HT-29 (cell line): Measurements from ENCODE around the gene ADCK1. TPM values are rescaled to one million over a fixed set of nuclear protein-coding genes. Genes with fewer than 3 reads are reported as not detected.
"Not testable (repeated sequence)": the region's sequence is repeated elsewhere in the genome, so short reads cannot be mapped to it uniquely, and the experiment has no call there.

Experiments
- DNase-seq: peaks from one replicate; pipeline ENCODE4 v3.0.0-alpha.2; 2015; ENCODE audit warnings: low spot score
- total RNA-seq: library from RNA; depleted of rRNA; stranded (reverse); fragments of >200 nt; shearing (Covaris generic); gene quantifications from 2 replicates; pipeline ENCODE4 v1.2.3, GENCODE V29; 2014

ADCK1 gene
- total RNA-seq, 1 experiment from 2014 or later = 4.3 TPM

- DNase-seq = no peak
Observed at GRCh38 chr14:77902811-77903210, 102.9 kb downstream of the ADCK1 start.

GRCh38 chr14:77903221-77903620 lies 103.3 kb downstream of the ADCK1 start:
- no peak for DNase-seq

- no peak for DNase-seq
Observed at GRCh38 chr14:77903937-77904617, 104.2 kb downstream of the ADCK1 start.

GRCh38 chr14:77906446-77906845 lies 106.5 kb downstream of the ADCK1 start:
- no peak for DNase-seq

GRCh38 chr14:77908847-77909246 lies 108.9 kb downstream of the ADCK1 start:
- DNase-seq = no peak

- DNase-seq = no peak
Observed at GRCh38 chr14:77909911-77910310, 110.0 kb downstream of the ADCK1 start.

GRCh38 chr14:77910506-77910905 lies 110.6 kb downstream of the ADCK1 start:
- no peak for DNase-seq

- no peak for DNase-seq
Observed at GRCh38 chr14:77911356-77911755, 111.4 kb downstream of the ADCK1 start.

- DNase-seq = no peak
Observed at GRCh38 chr14:77912754-77913556, 113.0 kb downstream of the ADCK1 start.

GRCh38 chr14:77914073-77914721 lies 114.3 kb downstream of the ADCK1 start:
- DNase-seq = no peak

GRCh38 chr14:77915390-77915789 lies 115.5 kb downstream of the ADCK1 start:
- not testable (repeated sequence) for DNase-seq

GRCh38 chr14:77917491-77918201 lies 117.7 kb downstream of the ADCK1 start:
- DNase-seq = no peak

- no peak for DNase-seq
Observed at GRCh38 chr14:77918448-77918847, 118.5 kb downstream of the ADCK1 start.

- DNase-seq = no peak
Observed at GRCh38 chr14:77920312-77920711, 120.4 kb downstream of the ADCK1 start.

GRCh38 chr14:77921818-77922217 lies 121.9 kb downstream of the ADCK1 start:
- DNase-seq = no peak

GRCh38 chr14:77923131-77923936 lies 123.4 kb downstream of the ADCK1 start:
- no peak for DNase-seq

- no peak for DNase-seq
Observed at GRCh38 chr14:77924141-77924948, 124.4 kb downstream of the ADCK1 start.

- no peak for DNase-seq
Observed at GRCh38 chr14:77926942-77927341, 127.0 kb downstream of the ADCK1 start.

- DNase-seq = no peak
Observed at GRCh38 chr14:77931441-77931840, 131.5 kb downstream of the ADCK1 start.

GRCh38 chr14:77936138-77936639 lies 136.3 kb downstream of the ADCK1 start:
- no peak for DNase-seq
